NCI-H345 (cell line): ENCODE data around the gene CHL1.

Experiments used
- DNase-seq: peaks from one replicate; lab custom pipeline; 2025; lab: John Stamatoyannopoulos, UW

CHL1 gene

GRCh38 chr3:284322-284721 is 87.8 kb downstream of the CHL1 start:
- no peak for DNase-seq

GRCh38 chr3:288417-288816 is 91.9 kb downstream of the CHL1 start:
- DNase-seq = no peak

- no peak for DNase-seq
Measured at GRCh38 chr3:291028-291427, 94.5 kb downstream of the CHL1 start.

GRCh38 chr3:291646-292436 is 95.3 kb downstream of the CHL1 start:
- no peak for DNase-seq

- no peak for DNase-seq
Measured at GRCh38 chr3:294096-294495, 97.5 kb downstream of the CHL1 start.

GRCh38 chr3:294581-294980 is 98.0 kb downstream of the CHL1 start:
- no peak for DNase-seq

- DNase-seq = no peak
Measured at GRCh38 chr3:295166-295565, 98.6 kb downstream of the CHL1 start.

- DNase-seq = peak; percentile 84
Measured at GRCh38 chr3:297585-297984, 101.0 kb downstream of the CHL1 start.

GRCh38 chr3:299590-300301 is 103.2 kb downstream of the CHL1 start:
- no peak for DNase-seq

- DNase-seq = no peak
Measured at GRCh38 chr3:307182-307581, 110.6 kb downstream of the CHL1 start.

GRCh38 chr3:308597-309321 is 112.2 kb downstream of the CHL1 start:
- no peak for DNase-seq

GRCh38 chr3:312160-312733 is 115.7 kb downstream of the CHL1 start:
- DNase-seq = no peak

- no peak for DNase-seq
Measured at GRCh38 chr3:312911-313310, 116.3 kb downstream of the CHL1 start.

- no peak for DNase-seq
Measured at GRCh38 chr3:317012-317411, 120.4 kb downstream of the CHL1 start.

- DNase-seq = no peak
Measured at GRCh38 chr3:318903-319302, 122.3 kb downstream of the CHL1 start.

- DNase-seq = no peak
Measured at GRCh38 chr3:324423-324822, 127.9 kb downstream of the CHL1 start.

- DNase-seq = no peak
Measured at GRCh38 chr3:325495-325894, 128.9 kb downstream of the CHL1 start.

- DNase-seq = no peak
Measured at GRCh38 chr3:330494-331115, 134.0 kb downstream of the CHL1 start.

GRCh38 chr3:331881-332280 is 135.3 kb downstream of the CHL1 start:
- DNase-seq = no peak

GRCh38 chr3:332701-333100 is 136.1 kb downstream of the CHL1 start:
- DNase-seq = no peak

- DNase-seq = no peak
Measured at GRCh38 chr3:335240-335639, 138.7 kb downstream of the CHL1 start.

- DNase-seq = no peak
Measured at GRCh38 chr3:339351-339750, 142.8 kb downstream of the CHL1 start.
